CD4-positive, alpha-beta T cell (primary cell): Measurements from ENCODE around the gene DCDC2C. TPM values are rescaled to one million over a fixed set of nuclear protein-coding genes. Genes with fewer than 3 reads are reported as not detected.
A peak's percentile ranks its signal among the peaks of the same experiment; 100 is the strongest.

Experiments used
- ATAC-seq: fragments of 200-7000 bp; cut with Tn5 transposase; one replicate; pipeline ENCODE4 v1.10.0; 2022; ENCODE audit warnings: mild to moderate bottlenecking; ENCODE audit not compliant: poor library complexity
- CTCF ChIA-PET: fragments of 350-600 bp; sonication (Branson Sonifier 250); formaldehyde crosslinking; loops from one replicate; lab custom pipeline; 2021; ENCODE audit warnings: antibody characterized with exemption, inconsistent platforms; lab: Charles Lee
- POLR2A ChIA-PET: fragments of 350-600 bp; sonication (Branson Sonifier 250); formaldehyde crosslinking; loops from one replicate; lab custom pipeline; 2021; ENCODE audit warnings: antibody characterized with exemption, inconsistent platforms; lab: Charles Lee
- DNase-seq, 14 experiments: peaks; one replicate each; pipeline ENCODE4 v3.0.0-alpha.2; 2013 to 2020; ENCODE audit warnings: mixed read lengths in 2 of 14
- H3K27ac ChIP-seq, 2 donors: one replicate each; pipeline versions ENCODE4 v1.5.1 to v1.7.0; 2013; ENCODE audit warnings: low read length in 2 of 2, low read depth in 1 of 2, mild to moderate bottlenecking in 1 of 2
- H3K27me3 ChIP-seq, 2 experiments: 1 replicate in 1 of 2; 2 replicates in 1 of 2; pipeline versions ENCODE4 v1.6.1 to v1.7.0; 2013; ENCODE audit warnings: low read length in 2 of 2, control low read depth in 1 of 2, mild to moderate bottlenecking in 1 of 2, moderate library complexity in 1 of 2; ENCODE audit not compliant: insufficient read depth in 2 of 2, control insufficient read depth in 1 of 2
- H3K36me3 ChIP-seq: one replicate; pipeline ENCODE4 v1.6.1; 2013; ENCODE audit warnings: low read length, control low read depth; ENCODE audit not compliant: insufficient read depth
- H3K4me1 ChIP-seq: one replicate; pipeline ENCODE4 v1.6.1; 2013; ENCODE audit warnings: low read length, control low read depth; ENCODE audit not compliant: insufficient read depth
- H3K4me3 ChIP-seq: one replicate; pipeline ENCODE4 v1.5.1; 2013; ENCODE audit warnings: mild to moderate bottlenecking, low read length, moderate library complexity
- H3K9me3 ChIP-seq, 2 experiments: 1 replicate in 1 of 2; 2 replicates in 1 of 2; pipeline versions ENCODE4 v1.6.1 to v1.7.0; 2013; ENCODE audit warnings: low read length in 2 of 2, mild to moderate bottlenecking in 2 of 2, control low read depth in 1 of 2, moderate library complexity in 1 of 2; ENCODE audit not compliant: control insufficient read depth in 1 of 2, insufficient read depth in 1 of 2
- H3K27ac Mint-ChIP-seq: one replicate; pipeline ENCODE4 v1.8.0; 2020; ENCODE audit warnings: mixed read lengths
- H3K27me3 Mint-ChIP-seq: one replicate; pipeline ENCODE4 v1.8.0; 2021; ENCODE audit warnings: mixed read lengths
- H3K36me3 Mint-ChIP-seq: one replicate; pipeline ENCODE4 v1.8.0; 2021; ENCODE audit warnings: low read depth, mixed read lengths
- H3K4me1 Mint-ChIP-seq: one replicate; pipeline ENCODE4 v1.8.0; 2021; ENCODE audit warnings: low read depth, mixed read lengths
- H3K4me3 Mint-ChIP-seq: one replicate; pipeline ENCODE4 v1.8.0; 2020; ENCODE audit warnings: mild to moderate bottlenecking, mixed read lengths
- H3K9me3 Mint-ChIP-seq: one replicate; pipeline ENCODE4 v1.8.0; 2020; ENCODE audit warnings: mixed read lengths
- CTCF ChIP-seq: fragments of 200-600 bp; IDR thresholded peaks from one replicate; pipeline ENCODE4 v1.8.0; 2022; ENCODE audit warnings: antibody characterized with exemption, mild to moderate bottlenecking
- intact Hi-C, 2 experiments: fragments of 100-400 bp; cut with DNase I in 1 of 2; cut with micrococcal nuclease in 1 of 2; formaldehyde crosslinking; loops; one replicate each; pipeline versions ENCODE4 v1.15.1 to v1.9.0; 2023 to 2025; cut with DNase I, micrococcal nuclease
- total RNA-seq, 174 experiments: library from RNA in 2 of 174; stranded (reverse) in 2 of 174; gene quantifications; one replicate each; pipeline ENCODE4 v1.2.3 and lab custom pipeline; 2021 to 2026

The DCDC2C gene
- total RNA-seq, 2 experiments from 2014 or later, result not detected

DNA sequence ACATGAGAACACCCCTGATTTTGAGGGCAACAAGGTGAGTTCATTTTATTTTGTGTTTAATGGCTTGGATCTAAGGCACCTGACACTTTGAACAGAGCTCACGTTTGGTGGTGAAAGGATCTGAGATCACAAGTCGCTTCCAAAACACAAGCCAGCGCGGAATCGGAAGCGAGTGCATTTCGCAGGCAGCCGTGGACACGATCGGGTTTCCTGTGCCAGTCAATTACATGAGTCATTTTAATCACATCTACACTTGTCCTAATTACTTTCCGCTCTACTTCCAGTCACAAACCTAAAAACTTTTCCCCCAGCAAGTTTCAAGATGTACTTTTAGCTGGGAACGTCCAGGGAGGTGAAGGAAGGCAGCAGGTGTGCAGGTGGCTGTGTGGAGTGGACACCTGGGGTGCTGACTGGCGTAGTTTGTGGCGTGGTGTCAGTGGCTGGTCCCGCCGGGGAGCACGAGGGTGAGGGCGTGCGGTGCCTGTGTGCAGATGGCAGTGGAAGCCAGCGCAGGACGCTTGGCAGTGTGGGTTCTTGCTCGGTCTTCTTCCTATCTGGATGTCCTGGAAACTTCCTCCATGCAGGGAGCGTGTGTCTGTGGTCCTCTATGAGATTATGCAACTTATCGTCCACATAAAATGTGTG, 75.6 kb downstream of the DCDC2C start:
- peaks cover 35% of the 10 kb centered on the region for H3K27me3 Mint-ChIP-seq
- H3K4me1 Mint-ChIP-seq, result peaks cover 20% of the 10 kb centered on the region
- ChIA-PET POLR2A (no interaction called here), CTCF (no interaction called here)
- ATAC-seq, result no peak
- intact Hi-C loops, result no loop called here
- no peak overlapping the region for H3K27ac Mint-ChIP-seq
- Histone ChIP-seq H3K9me3 (peaks cover 0 to 14% of the 10 kb centered on the region in 2 experiments), H3K36me3 (no peaks in the 10 kb centered on the region), H3K27ac (no peak overlapping the region), H3K27me3 (peaks cover 2 to 4% of the 10 kb centered on the region in 2 experiments), H3K4me3 (no peak overlapping the region), H3K4me1 (peaks cover 4% of the 10 kb centered on the region)
- no peaks in the 10 kb centered on the region for H3K9me3 Mint-ChIP-seq
- no peak overlapping the region for H3K4me3 Mint-ChIP-seq
- no peak for TF ChIP-seq CTCF
- DNase-seq, result no peak
- H3K36me3 Mint-ChIP-seq, result no peaks in the 10 kb centered on the region

DNA sequence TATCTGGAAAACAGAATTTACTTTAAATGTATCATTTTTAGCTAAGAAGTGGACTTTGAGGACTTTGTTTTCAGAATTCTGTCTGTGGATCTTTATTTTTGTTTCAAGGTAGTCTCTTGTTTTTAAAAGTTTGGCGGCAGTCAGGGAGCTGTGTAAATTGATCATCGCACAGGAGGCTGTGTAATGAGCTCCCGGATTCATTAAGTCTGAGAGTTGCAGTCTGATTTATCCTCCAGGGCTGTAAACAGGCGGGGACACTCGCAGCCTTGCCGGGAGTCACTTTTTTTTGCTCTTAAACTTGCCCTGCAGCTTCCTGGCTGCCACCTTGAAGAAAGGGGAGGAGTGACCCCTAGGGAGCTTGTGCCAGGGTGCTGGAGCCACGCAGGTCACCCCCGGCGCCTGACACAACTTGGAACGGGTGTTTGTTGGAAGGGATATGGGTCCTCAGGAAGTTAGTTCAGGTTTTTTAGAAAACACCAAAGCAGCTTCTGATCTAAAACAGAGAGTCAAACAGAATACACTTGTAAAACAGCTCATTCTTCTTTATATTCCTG, 76.2 kb downstream of the DCDC2C start:
- Histone ChIP-seq H3K4me3 (no peak overlapping the region), H3K4me1 (peaks cover 4% of the 10 kb centered on the region), H3K27ac (no peak overlapping the region), H3K27me3 (peaks cover 2 to 4% of the 10 kb centered on the region in 2 experiments), H3K36me3 (no peaks in the 10 kb centered on the region), H3K9me3 (peaks cover 0 to 14% of the 10 kb centered on the region in 2 experiments)
- Mint-ChIP-seq H3K4me3 (no peak overlapping the region), H3K27me3 (peaks cover 35% of the 10 kb centered on the region), H3K27ac (no peak overlapping the region), H3K36me3 (no peaks in the 10 kb centered on the region), H3K4me1 (peaks cover 20% of the 10 kb centered on the region), H3K9me3 (no peaks in the 10 kb centered on the region)
- ATAC-seq (no peak), DNase-seq (no peak)
- ChIA-PET POLR2A (no interaction called here), CTCF (no interaction called here)
- TF ChIP-seq CTCF, result no peak
- intact Hi-C loops, result no loop called here

DNA sequence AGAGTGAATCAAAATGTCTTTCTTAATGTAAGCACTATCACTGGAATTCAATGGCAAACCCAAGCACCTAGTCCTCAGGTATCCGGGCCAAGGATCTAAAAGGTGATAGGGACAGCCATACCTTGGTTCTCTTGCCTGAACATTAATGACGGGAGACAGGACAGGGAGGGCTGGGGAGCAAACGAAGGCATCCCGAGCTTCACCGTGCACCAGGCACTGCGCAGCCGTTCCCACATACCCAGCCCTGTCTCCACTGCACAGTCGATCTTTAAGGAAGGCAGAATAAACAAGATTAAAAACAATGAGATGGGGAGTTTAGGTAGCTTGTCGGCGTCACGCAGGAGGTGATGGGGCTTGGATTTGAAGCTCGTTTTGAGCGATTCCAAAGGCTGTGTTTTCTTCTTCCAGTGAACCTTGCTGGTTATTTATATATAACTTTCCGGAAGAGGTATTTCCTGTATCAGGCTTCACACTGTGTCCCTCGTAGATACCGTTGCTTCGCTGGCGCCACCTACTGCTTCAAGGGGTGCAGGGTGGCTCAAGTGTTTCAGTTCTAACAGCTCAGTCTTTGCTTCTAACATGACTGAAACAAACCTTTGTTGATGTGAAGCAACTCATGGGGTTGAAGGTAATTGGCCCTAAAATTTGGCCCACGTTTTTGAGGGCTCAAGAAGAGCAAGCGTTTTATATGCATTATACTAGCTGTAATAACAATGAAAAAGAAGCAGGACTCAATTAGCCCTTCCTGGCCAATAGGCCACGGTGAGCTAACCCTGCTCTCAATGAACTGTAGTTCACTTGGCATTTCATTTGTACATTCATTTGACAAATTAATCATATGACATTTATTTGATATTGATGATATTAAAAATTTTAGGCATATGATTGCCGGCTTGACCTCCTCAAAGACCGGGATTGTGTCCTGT, 77.4 kb downstream of the DCDC2C start:
- H3K36me3 ChIP-seq, result no peaks in the 10 kb centered on the region
- H3K27me3 ChIP-seq, result peaks cover 2 to 4% of the 10 kb centered on the region in 2 experiments
- Mint-ChIP-seq H3K4me1 (peaks cover 20% of the 10 kb centered on the region), H3K27me3 (peaks cover 35% of the 10 kb centered on the region), H3K9me3 (no peaks in the 10 kb centered on the region), H3K36me3 (no peaks in the 10 kb centered on the region), H3K27ac (no peak overlapping the region), H3K4me3 (peak overlapping the region; percentile 26)
- peak; percentile 60 for TF ChIP-seq CTCF
- H3K4me1 ChIP-seq, result peaks cover 4% of the 10 kb centered on the region
- no peak overlapping the region for H3K27ac ChIP-seq
- H3K4me3 ChIP-seq, result peak overlapping the region; percentile 21
- POLR2A ChIA-PET, result no interaction called here
- DNase-seq (peak in 12 of 14 experiments; percentile 4 to 61 (median 26)), ATAC-seq (peak; percentile 65)
- intact Hi-C loops, result no loop called here
- peaks cover 0 to 17% of the 10 kb centered on the region in 2 experiments for H3K9me3 ChIP-seq
- CTCF ChIA-PET, result interaction anchor here (1.4 kb wide), 1 partner anchor 53 kb away, joined by 5 read pairs; no protein-coding TSS in a partner anchor
